GM19193 (cell line): ENCODE measurements around the gene AGAP3.

ENCODE experiments used
- POLR2A ChIP-seq: IDR thresholded peaks from 4 replicates; pipeline ENCODE4 v1.6.1; 2011; ENCODE audit not compliant: insufficient read depth, insufficient read length; ENCODE audit errors: extremely low read depth

AGAP3 gene

DNA sequence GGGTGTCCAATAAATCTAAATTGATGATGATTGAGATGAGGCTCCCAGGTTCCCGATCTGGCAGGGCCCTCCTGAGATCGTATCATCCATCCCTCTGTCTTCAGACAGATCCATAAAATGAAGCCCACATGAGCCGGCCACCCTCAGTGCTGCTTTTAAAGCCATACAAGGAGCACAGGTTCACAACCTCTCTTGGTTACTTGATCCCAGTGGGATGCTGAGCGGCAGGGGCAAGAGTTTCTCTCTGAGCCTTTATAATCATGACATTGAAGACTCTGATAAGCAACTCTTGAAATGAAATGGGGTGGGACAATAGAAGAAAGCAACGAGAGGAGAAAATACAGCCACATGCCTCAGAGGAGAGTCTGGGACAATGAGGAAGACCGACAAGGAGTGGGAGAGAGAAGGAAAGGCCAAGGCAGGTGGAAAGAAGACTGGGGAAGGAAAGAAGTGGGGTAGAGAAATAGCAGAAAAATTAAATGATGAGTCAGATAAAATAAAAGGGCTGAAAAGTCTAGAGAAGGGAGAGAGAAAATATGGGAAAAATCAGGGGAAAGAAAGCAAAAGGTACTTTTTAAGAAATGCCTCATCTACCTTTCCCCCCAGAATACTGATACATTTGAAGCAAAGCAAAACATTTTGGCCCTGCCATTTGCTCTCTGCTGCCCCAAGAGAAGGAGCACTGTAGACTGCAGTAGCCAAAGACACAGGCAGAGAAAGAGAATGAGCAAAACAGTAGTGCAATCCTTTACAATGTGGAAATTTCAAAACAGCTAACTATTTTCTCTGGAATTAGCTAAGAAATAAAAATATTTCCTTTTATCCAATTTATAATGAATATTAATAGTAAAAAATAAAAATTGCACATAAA lies 66.6 kb downstream of the AGAP3 start:
- TF ChIP-seq POLR2A: no peak

DNA sequence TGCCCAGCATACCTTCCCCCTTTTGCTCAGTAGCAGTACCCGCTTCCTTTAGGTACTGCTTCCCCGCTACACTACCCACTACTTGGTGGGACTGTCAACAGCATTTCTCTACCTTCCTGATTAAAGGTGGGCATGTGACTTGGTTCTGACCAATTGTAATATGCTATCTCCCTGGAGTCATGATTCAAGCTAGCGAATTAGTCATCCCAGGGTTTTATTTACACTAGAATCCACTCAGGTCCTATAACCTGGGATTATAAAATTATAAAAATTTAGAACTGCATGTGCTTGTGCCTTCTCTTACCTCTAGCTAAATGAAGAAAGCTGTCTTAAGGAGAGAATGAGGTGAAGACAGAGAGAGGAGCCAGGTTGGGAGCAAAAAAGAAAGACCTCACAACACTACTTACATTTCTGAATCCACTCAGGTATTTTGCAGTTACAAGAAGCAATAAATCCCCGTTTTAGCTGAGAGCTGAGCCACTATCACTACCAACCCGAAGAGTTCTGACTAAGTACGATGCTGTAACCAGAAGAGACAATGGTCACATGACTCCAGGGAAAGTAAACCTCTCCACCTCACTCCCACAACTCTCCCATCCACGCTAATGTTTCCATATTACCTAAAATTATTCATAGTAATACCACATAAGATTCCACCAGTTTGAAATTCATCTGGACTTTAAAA lies 71.5 kb downstream of the AGAP3 start:
- TF ChIP-seq POLR2A: no peak

DNA sequence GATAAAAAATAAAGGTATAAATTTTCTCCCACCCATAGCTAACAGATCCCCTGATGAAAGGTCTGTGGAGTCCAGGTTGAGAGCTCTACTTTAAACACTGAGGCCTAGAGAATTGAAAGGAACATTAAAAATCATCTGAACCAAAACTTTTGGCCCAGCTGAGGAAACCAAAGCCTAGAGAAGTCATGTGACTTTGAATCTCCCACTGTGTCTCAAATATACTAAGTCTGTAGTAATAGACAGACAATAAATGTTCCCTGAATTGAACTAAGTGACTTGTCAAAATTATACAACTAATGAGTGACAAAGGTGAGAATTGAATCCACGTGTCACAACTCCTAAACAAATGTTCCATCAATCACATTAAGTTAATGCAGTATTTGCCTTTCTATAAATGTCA lies 75.5 kb downstream of the AGAP3 start:
- TF ChIP-seq POLR2A: no peak

DNA sequence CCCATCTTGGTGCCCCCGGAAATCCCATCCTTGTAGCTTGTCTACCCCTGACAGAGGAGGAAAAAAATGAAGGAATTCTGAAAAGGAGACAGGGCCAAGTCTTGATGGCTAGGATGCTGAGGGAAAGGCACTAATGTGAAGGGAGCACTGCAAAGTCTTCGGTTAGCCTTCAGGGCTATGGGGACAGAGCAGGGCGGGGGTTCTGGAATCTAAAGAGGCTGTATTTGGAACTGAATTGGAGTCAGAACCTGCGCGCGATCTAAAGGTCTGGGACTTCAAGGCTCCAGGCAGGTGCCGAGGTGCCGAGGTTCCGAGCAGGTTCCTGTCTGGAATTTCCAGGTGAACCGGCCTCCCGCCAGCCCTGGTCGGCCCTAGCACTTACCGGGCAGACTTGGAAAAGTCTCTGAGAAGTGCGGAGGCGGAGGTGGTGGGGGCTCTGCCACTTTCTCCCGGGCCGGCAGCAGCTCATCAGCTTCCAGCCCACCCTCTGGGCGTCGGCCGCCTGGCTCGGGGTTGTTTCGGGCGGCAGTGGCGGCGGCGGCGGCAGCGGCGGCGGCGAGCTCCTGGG lies 80.4 kb downstream of the AGAP3 start:
- no peak for TF ChIP-seq POLR2A

DNA sequence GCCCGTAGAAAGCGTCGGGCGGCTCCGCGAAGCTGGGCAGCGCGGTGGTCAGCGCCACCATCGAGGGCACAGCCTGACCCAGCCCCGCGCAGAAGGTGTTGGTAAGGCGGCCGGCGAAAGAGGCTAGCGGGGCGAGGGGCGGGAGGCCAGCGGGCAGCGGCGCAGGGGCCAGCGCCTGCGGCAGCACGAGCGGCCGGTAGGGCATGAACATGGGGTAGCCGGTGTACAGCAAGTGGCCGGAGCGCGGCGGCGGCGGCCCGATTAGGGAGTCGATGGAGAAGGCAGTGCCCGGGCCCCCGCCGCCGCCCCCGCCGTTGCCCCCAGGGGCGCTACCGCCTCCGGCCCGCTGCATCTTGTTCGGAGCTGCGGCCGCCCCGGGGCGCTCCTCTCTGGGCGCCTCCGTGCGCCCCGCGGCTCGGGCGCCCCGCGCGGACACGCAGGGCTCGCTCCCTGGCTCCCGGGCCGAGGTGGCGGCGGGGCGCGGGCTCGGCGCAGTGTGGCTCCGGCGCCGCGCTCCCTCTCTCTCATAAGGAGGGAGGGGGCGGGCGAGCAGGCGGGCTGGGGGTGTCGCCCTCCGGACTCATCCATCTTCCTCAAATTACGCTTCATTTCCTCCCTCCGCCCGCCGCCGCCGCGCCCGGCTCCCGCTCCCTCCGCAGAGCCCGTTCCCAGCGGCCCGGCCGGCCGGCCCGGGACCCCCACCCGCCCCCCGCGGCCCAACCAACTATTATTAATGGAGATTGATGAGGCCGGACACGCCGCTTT lies 81.1 kb downstream of the AGAP3 start, which contains the start of gene GBX1:
Gene GBX1 (minus strand): TSS at position 498 of the 765 bp plus-strand sequence. CDS start 146 bp downstream, at position 352.
- TF ChIP-seq POLR2A: no peak

DNA sequence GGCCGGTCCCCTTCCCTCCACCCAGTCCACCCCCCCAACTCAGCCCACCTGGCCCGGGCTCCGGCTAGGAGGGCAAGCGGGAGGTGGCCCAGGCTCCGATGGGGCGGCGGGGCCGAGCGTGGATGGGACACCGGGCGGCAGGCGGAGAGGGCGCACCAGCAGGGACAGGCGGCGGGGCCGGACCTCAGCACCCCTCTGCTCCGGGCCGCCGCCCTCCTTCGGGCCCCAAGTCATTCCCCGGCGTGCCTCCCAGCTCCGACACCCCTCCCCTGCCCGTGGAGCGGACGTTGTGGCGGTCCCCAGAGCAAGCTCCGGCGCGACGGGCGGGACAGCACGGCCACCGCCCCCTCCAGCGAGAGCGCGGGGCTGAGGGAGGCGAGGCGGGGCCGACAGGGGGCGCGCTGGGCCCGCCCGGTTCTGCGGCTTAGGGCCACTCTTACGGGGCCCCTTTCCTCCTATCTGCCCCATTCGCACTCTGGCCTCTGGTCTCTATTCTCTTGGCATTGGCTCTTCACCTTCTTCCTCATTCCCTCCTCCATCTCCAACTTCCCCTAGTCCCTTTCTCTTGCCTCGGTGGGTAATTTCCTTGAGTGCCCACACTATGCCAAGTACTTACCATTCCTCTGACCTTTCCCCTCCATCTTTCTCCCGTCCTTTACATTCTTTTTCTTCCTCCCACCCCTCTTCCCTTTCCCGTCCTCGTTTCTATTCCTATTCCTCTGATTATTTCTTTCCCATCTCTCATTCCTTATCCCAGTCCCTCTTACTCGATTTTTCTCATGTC lies 81.9 kb downstream of the AGAP3 start:
- no peak for TF ChIP-seq POLR2A

DNA sequence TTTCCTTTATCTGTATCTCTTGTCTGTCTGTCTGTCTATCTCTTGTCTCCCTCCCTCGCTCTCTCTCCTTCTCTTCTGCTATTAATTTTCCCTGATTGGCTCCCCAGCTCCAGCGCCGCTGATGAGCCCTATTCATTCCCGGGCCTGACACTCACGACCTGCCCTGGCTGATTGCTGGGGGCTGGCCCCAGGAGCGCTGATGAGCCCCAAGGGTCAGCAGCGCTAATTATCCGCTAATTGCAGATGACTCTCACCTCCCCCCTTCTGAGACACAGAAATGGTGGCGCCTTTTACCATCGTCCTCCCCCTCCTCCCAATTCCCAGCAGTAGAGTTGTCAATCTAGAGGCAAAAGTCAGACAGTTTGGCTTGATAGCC lies 82.5 kb downstream of the AGAP3 start:
- no peak for TF ChIP-seq POLR2A

DNA sequence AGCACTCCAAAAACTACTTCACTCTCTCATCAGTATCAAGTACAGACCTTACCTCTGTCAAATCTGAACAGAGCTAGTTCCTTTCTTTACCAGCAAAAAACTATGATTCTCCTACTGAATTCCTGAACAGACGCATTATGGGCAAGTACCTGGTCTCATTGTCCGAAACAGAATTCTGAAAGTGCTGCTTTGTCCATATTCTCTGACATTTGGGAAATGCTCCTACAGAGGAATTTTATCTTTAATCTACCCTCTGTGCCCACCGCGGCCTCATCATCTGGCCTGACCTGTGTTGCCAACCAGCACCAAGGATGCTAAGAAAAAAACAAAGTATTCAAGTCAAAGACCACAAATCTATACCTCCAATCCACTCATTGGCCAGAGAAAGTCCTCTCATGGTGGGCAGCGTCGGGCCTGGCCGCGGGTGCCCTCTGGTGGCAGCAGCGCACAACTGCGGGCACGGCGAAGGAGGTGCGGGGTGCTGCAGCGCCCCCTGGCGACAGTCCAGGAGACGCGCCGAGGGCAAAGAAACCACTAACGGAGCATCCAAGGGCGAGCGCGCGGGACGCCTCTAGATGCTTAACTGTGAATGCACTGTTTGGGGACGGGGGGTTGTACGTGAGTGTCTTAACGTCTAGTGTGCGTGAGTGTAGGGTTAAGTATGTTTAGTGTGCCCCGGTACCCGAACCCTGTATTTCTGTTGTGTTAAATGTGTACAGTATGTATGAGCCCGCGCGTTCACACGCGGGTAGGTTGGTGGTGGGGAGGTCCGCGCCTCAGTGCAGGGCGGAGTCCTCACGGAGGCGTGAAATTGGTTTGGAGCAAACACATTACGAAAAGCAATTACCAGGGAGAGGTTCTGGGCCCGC lies 86.2 kb downstream of the AGAP3 start:
- no peak for TF ChIP-seq POLR2A

DNA sequence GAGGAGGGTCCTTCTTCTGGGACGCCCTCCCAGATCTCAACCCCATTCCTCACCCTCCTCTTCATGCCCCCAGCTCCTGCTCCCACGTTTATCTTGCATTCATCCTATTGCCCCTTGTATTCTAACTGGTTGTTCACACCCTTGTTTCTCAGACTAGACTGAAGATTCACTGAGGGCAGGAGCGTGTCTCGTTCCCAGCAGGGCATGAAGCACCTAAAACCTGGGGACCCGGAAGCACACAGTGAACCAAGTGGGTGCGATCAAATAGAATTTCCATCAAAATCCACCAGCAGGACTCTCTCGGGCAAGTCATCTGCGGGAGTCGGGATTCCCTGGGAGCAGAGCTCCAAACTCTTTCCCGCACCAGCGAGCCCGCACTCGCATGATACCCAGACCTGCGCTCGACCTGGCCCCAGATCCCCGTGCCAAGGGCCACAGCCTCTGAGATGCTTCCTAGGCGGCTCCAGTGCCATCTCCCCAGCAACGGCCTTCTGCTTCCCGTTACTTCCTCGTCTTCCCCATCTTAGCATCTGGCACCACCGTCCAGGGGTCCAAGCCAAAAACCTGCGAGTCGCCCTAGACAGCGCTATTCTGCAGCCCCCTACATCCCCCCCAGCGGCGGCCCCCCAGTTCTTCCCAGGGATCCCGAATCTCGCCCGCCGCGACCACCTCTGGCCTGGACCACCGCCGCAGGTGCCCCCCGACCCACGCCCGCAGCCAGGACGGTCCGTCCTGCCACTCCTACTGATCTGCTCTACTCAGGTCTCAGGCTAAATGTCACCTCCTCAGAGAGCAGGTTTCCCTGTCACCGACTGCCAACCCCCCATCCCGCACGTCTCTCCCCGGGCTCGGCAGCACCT lies 87.3 kb downstream of the AGAP3 start:
- no peak for TF ChIP-seq POLR2A

DNA sequence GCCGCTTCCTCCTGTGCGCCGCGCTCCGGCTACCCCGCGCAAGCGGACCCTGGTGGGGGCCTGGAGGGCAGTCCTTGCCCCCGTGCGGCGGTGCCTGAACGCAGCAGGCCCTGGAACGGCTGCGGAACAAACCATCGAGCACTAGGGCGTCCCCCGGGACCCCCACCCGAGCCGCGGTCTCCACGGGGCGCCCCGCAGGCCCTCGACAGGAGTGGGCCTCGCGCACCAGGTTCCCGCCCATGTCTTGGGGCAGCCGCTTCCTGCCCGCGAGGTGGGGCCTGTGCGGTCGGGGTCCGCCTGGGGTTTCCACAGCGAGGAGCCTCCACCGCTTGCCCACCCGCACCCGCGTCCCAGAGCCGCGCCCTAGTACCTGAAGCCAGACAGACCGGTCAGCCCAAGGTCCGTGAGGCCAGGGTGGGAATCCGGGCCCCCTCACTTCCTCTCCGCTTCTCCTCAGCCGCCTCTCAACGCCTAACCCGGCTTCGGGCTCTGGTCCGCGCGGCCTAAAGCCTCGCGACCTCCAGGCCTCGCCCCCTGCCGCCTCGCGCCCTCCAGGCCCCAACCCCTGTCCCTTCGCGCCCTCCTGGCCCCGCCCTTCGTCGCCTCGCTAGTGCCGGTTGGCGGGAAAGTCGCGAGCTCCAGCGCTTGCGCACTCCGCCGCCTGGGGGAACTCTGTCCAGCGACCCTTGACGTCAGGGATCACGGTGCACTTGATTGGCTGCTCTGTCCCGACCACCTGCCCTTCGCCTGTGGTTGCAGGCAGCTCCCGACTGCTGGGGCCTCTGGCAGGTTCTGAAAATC lies 88.2 kb downstream of the AGAP3 start:
- TF ChIP-seq POLR2A: no peak

DNA sequence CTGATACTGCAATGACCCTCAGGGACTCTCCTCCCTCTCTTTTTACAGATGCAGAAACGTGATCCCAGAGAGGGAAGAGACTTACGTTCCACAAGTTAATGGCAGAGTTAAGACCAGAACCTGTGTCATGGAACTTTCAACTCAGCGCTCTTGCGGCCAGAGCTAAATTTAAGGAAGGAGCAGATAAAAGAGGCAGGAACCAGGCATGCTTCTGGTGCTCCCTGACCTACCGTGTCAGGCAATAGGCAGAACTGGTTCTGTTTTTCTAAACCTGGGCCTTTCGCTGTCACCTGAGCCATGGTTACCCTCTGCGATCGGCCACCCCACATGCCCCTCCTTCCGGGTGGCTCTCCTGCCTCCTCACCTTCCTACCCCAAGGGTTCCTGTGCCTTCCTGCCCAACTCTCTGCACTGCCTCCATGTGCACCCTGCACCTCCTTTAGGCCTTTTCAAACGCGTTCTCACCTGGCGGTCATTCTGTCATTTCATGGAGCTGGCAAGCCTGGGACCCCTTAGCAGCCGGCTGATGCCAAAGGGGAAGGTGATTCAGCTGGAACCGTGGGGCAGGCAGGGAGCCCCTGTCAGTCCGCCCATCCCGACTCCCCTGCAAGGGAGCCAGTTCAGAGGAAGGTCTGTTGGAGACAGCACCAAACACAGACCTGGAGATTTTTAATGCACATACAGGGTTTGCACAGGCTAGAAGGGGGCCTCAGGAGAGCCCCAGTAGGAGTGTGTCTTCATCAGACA lies 88.9 kb downstream of the AGAP3 start:
- TF ChIP-seq POLR2A: no peak
